ENCODE measurements around the gene CEACAM1. TPM values are rescaled to one million over a fixed set of nuclear protein-coding genes. Genes with fewer than 3 reads are reported as not detected.

Gene CEACAM1
- total RNA-seq, 1 experiment from 2014 or later, result 2.4 TPM

DNA sequence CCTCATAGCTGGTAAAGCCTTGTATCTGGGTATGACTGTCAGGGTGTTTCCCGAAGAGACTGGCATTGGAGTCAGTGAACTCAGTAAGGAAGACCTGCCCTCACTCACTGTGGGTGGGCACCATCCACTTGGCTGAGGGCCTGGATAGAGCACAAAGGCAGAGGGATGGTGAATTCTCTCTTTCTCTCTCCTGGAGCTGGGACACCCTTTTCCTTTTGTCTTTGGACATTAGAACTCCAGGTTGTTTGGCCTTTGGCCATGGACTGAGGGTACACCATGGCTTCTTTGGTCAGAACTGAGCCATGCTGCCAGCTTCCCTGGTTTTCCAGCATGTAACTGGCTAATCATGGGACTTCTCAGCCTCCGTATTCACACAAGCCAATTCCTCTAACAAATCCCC is 4.6 kb upstream of the CEACAM1 start:
- CTCF ChIA-PET, result no interaction called here
- in situ Hi-C loops (cut with HindIII; ENCODE audit: low pct_unique_long_range_greater_than_20kb, low sequenced_read_pairs), result no loop called here
- BruUV-seq (replicated peaks), result no TSS peak

DNA sequence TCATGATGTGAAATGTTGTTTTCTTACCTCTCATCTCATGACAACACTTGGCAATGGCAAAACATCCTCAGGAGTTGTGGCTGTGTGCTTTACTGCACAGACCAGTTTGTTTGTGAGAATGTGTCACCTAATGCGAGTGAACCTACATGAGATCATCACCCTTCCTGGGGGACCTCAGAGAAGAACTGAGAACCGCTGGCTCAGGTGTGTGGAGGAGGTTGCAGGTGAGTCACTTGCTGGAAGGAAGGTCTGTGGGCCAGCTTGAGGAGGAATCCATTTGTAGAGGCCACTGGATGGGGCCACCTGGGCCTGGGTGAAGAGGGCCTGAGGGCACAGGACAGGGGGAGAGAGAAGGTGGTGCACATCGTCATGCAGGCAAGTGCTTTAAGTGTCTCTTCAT is 3.0 kb upstream of the CEACAM1 start:
- H3K4me3 ChIP-seq (ENCODE audit: low read depth in 2 of 2, low read length in 2 of 2), result no peak overlapping the region
- in situ Hi-C loops (cut with HindIII; ENCODE audit: low pct_unique_long_range_greater_than_20kb, low sequenced_read_pairs) (no loop called here), intact Hi-C loops (cut with micrococcal nuclease; ENCODE audit: unreplicated experiment) (no loop called here)
- DNase-seq (ENCODE audit: low read depth, low spot score) (no peak), ATAC-seq (no peak)
- H3K27ac ChIP-seq (ENCODE audit: low read length), result no peak overlapping the region
- no peaks in the 10 kb centered on the region for H3K27me3 ChIP-seq (ENCODE audit: control insufficient read depth, insufficient read depth, low read length)
- H3K36me3 ChIP-seq (ENCODE audit: control insufficient read depth, insufficient read depth, low read length), result no peaks in the 10 kb centered on the region
- ChIA-PET POLR2A (no interaction called here), CTCF (no interaction called here)
- BruUV-seq (replicated peaks), result no TSS peak
- TF ChIP-seq CTCF (IDR thresholded peaks at IDR 0.05) (no peak), REST (IDR thresholded peaks at IDR 0.05; ENCODE audit: insufficient read depth in 1 of 2, low read depth in 2 of 2, low read length in 1 of 2) (no peak)
- H3K9me3 ChIP-seq (ENCODE audit: control insufficient read depth, insufficient read depth, low read depth, low read length), result no peaks in the 10 kb centered on the region
- no peaks in the 10 kb centered on the region for H3K4me1 ChIP-seq (ENCODE audit: control insufficient read depth, insufficient read depth, low read length)

More for the DNA sequence above, 4.6 kb upstream of the CEACAM1 start:
- POLR2A ChIA-PET, result interaction anchor here (0.6 kb wide), 1 partner anchor 16 kb away, joined by 7 read pairs; no protein-coding TSS in a partner anchor
- Histone ChIP-seq H3K4me3 (ENCODE audit: low read depth in 2 of 2, low read length in 2 of 2) (no peak overlapping the region), H3K9me3 (ENCODE audit: control insufficient read depth, insufficient read depth, low read depth, low read length) (no peaks in the 10 kb centered on the region), H3K27ac (ENCODE audit: low read length) (no peak overlapping the region), H3K27me3 (ENCODE audit: control insufficient read depth, insufficient read depth, low read length) (no peaks in the 10 kb centered on the region), H3K4me1 (ENCODE audit: control insufficient read depth, insufficient read depth, low read length) (no peaks in the 10 kb centered on the region), H3K36me3 (ENCODE audit: control insufficient read depth, insufficient read depth, low read length) (no peaks in the 10 kb centered on the region)
- no peak for DNase-seq (ENCODE audit: low read depth, low spot score)
- intact Hi-C loops (cut with micrococcal nuclease; ENCODE audit: unreplicated experiment), result no loop called here
- no peak for ATAC-seq
- TF ChIP-seq TCF7L2 (IDR thresholded peaks at IDR 0.05; ENCODE audit: low read depth, low read length) (no peak), POLR2AphosphoS5 (IDR thresholded peaks at IDR 0.05; ENCODE audit: low read depth, low read length) (no peak), CTCF (IDR thresholded peaks at IDR 0.05) (no peak), SIN3A (IDR thresholded peaks at IDR 0.05; ENCODE audit: borderline replicate concordance, insufficient read depth, low read depth, low read length) (no peak), REST (IDR thresholded peaks at IDR 0.05; ENCODE audit: insufficient read depth in 1 of 2, low read depth in 2 of 2, low read length in 1 of 2) (no peak)
